Activated CD8-positive, alpha-beta T cell treated with anti-CD3 and anti-CD28 coated beads, Interleukin-2, amount 10 ng/mL, durations not matched to agents 7 days and 5 days (primary cell): ENCODE data around the gene ZSCAN1. TPM values are rescaled to one million over a fixed set of nuclear protein-coding genes. Genes with fewer than 3 reads are reported as not detected.

Experiments used
- ATAC-seq: fragments of 150-1000 bp; cut with Tn5 transposase; one replicate; pipeline ENCODE4 v1.10.0; 2021; ENCODE audit warnings: moderate library complexity
- CTCF ChIA-PET: fragments of 350-600 bp; sonication (Branson Sonifier 250); formaldehyde crosslinking; loops from one replicate; lab custom pipeline; 2021; ENCODE audit warnings: antibody characterized with exemption; lab: Charles Lee
- POLR2A ChIA-PET: fragments of 350-600 bp; sonication (Branson Sonifier 250); formaldehyde crosslinking; loops from one replicate; lab custom pipeline; 2021; ENCODE audit warnings: antibody characterized with exemption; lab: Charles Lee
- DNase-seq: peaks from one replicate; pipeline ENCODE4 v3.0.0-alpha.2; 2020
- H3K27ac Mint-ChIP-seq: one replicate; pipeline ENCODE4 v1.8.0; 2021; ENCODE audit warnings: mild to moderate bottlenecking, mixed read lengths
- H3K27me3 Mint-ChIP-seq: one replicate; pipeline ENCODE4 v1.8.0; 2021; ENCODE audit warnings: low read depth, mixed read lengths
- H3K36me3 Mint-ChIP-seq: one replicate; pipeline ENCODE4 v1.8.0; 2021; ENCODE audit warnings: low read depth, mixed read lengths
- H3K4me1 Mint-ChIP-seq: one replicate; pipeline ENCODE4 v1.8.0; 2021; ENCODE audit warnings: low read depth, mixed read lengths
- H3K4me3 Mint-ChIP-seq: one replicate; pipeline ENCODE4 v1.8.0; 2021; ENCODE audit warnings: mild to moderate bottlenecking, mixed read lengths
- H3K9me3 Mint-ChIP-seq: one replicate; pipeline ENCODE4 v1.8.0; 2022; ENCODE audit warnings: mixed read lengths; ENCODE audit not compliant: insufficient read depth
- total RNA-seq, 2 experiments: library from RNA; stranded (reverse); gene quantifications; one replicate each; pipeline ENCODE4 v1.2.3, GENCODE V29; 2021

ZSCAN1 gene
- total RNA-seq, 2 experiments from 2014 or later = not detected

- peaks cover 5% of the 10 kb centered on the region for H3K36me3 Mint-ChIP-seq
- no peak for ATAC-seq
These were observed 8.9 kb downstream of the ZSCAN1 start for GRCh38 chr19:58042495-58043340.

GRCh38 chr19:58044391-58044790 is 10.6 kb downstream of the ZSCAN1 start:
- POLR2A ChIA-PET = no interaction called here
- ATAC-seq (no peak), DNase-seq (no peak)
- H3K27ac Mint-ChIP-seq = no peak overlapping the region
- H3K36me3 Mint-ChIP-seq = peaks cover 3% of the 10 kb centered on the region
- no peaks in the 10 kb centered on the region for H3K27me3 Mint-ChIP-seq
- peaks cover 50% of the 10 kb centered on the region for H3K9me3 Mint-ChIP-seq
- CTCF ChIA-PET = no interaction called here
- H3K4me3 Mint-ChIP-seq = no peak overlapping the region
- no peaks in the 10 kb centered on the region for H3K4me1 Mint-ChIP-seq

More at GRCh38 chr19:58042495-58043340, 8.9 kb downstream of the ZSCAN1 start:
- no peak overlapping the region for H3K4me3 Mint-ChIP-seq
- no peak for DNase-seq
- H3K27ac Mint-ChIP-seq = no peak overlapping the region
- H3K4me1 Mint-ChIP-seq = no peaks in the 10 kb centered on the region
- H3K9me3 Mint-ChIP-seq = peaks cover 49% of the 10 kb centered on the region
- H3K27me3 Mint-ChIP-seq = no peaks in the 10 kb centered on the region
- CTCF ChIA-PET = no interaction called here
- POLR2A ChIA-PET = no interaction called here

GRCh38 chr19:58044886-58045285 is 11.1 kb downstream of the ZSCAN1 start:
- DNase-seq (no peak), ATAC-seq (no peak)
- peaks cover 3% of the 10 kb centered on the region for H3K36me3 Mint-ChIP-seq
- ChIA-PET CTCF (no interaction called here), POLR2A (no interaction called here)
- H3K4me3 Mint-ChIP-seq = no peak overlapping the region
- peaks cover 54% of the 10 kb centered on the region for H3K9me3 Mint-ChIP-seq
- no peak overlapping the region for H3K27ac Mint-ChIP-seq
- H3K4me1 Mint-ChIP-seq = no peaks in the 10 kb centered on the region
- no peaks in the 10 kb centered on the region for H3K27me3 Mint-ChIP-seq

GRCh38 chr19:58045411-58046050 is 11.7 kb downstream of the ZSCAN1 start:
- DNase-seq (no peak), ATAC-seq (no peak)
- Mint-ChIP-seq H3K9me3 (peaks cover 53% of the 10 kb centered on the region), H3K4me3 (no peak overlapping the region), H3K27ac (no peak overlapping the region), H3K36me3 (peaks cover 3% of the 10 kb centered on the region), H3K27me3 (no peaks in the 10 kb centered on the region), H3K4me1 (no peaks in the 10 kb centered on the region)
- ChIA-PET CTCF (no interaction called here), POLR2A (no interaction called here)

GRCh38 chr19:58046856-58047255 is 13.0 kb downstream of the ZSCAN1 start:
- DNase-seq (no peak), ATAC-seq (no peak)
- no peaks in the 10 kb centered on the region for H3K27me3 Mint-ChIP-seq
- H3K27ac Mint-ChIP-seq = no peak overlapping the region
- no peak overlapping the region for H3K4me3 Mint-ChIP-seq
- H3K4me1 Mint-ChIP-seq = no peaks in the 10 kb centered on the region
- H3K9me3 Mint-ChIP-seq = peaks cover 44% of the 10 kb centered on the region
- POLR2A ChIA-PET = no interaction called here
- H3K36me3 Mint-ChIP-seq = peaks cover 6% of the 10 kb centered on the region
- CTCF ChIA-PET = no interaction called here

GRCh38 chr19:58047672-58048071 is 13.8 kb downstream of the ZSCAN1 start:
- H3K4me3 Mint-ChIP-seq = no peak overlapping the region
- H3K4me1 Mint-ChIP-seq = no peaks in the 10 kb centered on the region
- ATAC-seq (no peak), DNase-seq (no peak)
- ChIA-PET CTCF (no interaction called here), POLR2A (no interaction called here)
- peaks cover 40% of the 10 kb centered on the region for H3K9me3 Mint-ChIP-seq
- H3K27me3 Mint-ChIP-seq = no peaks in the 10 kb centered on the region
- no peak overlapping the region for H3K27ac Mint-ChIP-seq
- H3K36me3 Mint-ChIP-seq = peaks cover 7% of the 10 kb centered on the region

- Mint-ChIP-seq H3K36me3 (peaks cover 15% of the 10 kb centered on the region), H3K27me3 (no peaks in the 10 kb centered on the region), H3K27ac (no peak overlapping the region), H3K4me3 (no peak overlapping the region), H3K4me1 (peaks cover 3% of the 10 kb centered on the region), H3K9me3 (peaks cover 41% of the 10 kb centered on the region)
- CTCF ChIA-PET = no interaction called here
- DNase-seq = no peak
- POLR2A ChIA-PET = no interaction called here
- ATAC-seq = no peak
These were observed 18.4 kb downstream of the ZSCAN1 start for GRCh38 chr19:58052256-58052655.

GRCh38 chr19:58053480-58054156 is 19.8 kb downstream of the ZSCAN1 start:
- CTCF ChIA-PET = no interaction called here
- no peak for DNase-seq
- POLR2A ChIA-PET = no interaction called here
- H3K27me3 Mint-ChIP-seq = no peaks in the 10 kb centered on the region
- H3K4me3 Mint-ChIP-seq = no peak overlapping the region
- peaks cover 3% of the 10 kb centered on the region for H3K4me1 Mint-ChIP-seq
- H3K27ac Mint-ChIP-seq = no peak overlapping the region
- no peak for ATAC-seq
- H3K36me3 Mint-ChIP-seq = peaks cover 20% of the 10 kb centered on the region
- H3K9me3 Mint-ChIP-seq = peaks cover 44% of the 10 kb centered on the region

GRCh38 chr19:58054901-58055874 is 21.4 kb downstream of the ZSCAN1 start:
- Mint-ChIP-seq H3K27ac (no peak overlapping the region), H3K4me3 (peak overlapping the region; percentile 31), H3K36me3 (peaks cover 29% of the 10 kb centered on the region), H3K4me1 (peaks cover 7% of the 10 kb centered on the region), H3K27me3 (no peaks in the 10 kb centered on the region), H3K9me3 (peaks cover 40% of the 10 kb centered on the region)
- ChIA-PET POLR2A (no interaction called here), CTCF (no interaction called here)
- DNase-seq (no peak), ATAC-seq (no peak)

GRCh38 chr19:58056261-58056660 is 22.4 kb downstream of the ZSCAN1 start:
- DNase-seq (no peak), ATAC-seq (no peak)
- ChIA-PET CTCF (no interaction called here), POLR2A (no interaction called here)
- Mint-ChIP-seq H3K27ac (no peak overlapping the region), H3K4me3 (no peak overlapping the region), H3K9me3 (peaks cover 40% of the 10 kb centered on the region), H3K27me3 (no peaks in the 10 kb centered on the region), H3K4me1 (peaks cover 7% of the 10 kb centered on the region), H3K36me3 (peaks cover 30% of the 10 kb centered on the region)

- no peak overlapping the region for H3K27ac Mint-ChIP-seq
- H3K9me3 Mint-ChIP-seq = peaks cover 36% of the 10 kb centered on the region
- H3K4me3 Mint-ChIP-seq = no peak overlapping the region
- H3K4me1 Mint-ChIP-seq = peaks cover 7% of the 10 kb centered on the region
- H3K36me3 Mint-ChIP-seq = peaks cover 31% of the 10 kb centered on the region
- DNase-seq = no peak
- H3K27me3 Mint-ChIP-seq = no peaks in the 10 kb centered on the region
- ATAC-seq = no peak
- ChIA-PET POLR2A (no interaction called here), CTCF (no interaction called here)
These were observed 23.0 kb downstream of the ZSCAN1 start for GRCh38 chr19:58056861-58057260.
